H1 (cell line): Measurements from ENCODE around the gene FARS2. TPM values are rescaled to one million over a fixed set of nuclear protein-coding genes. Genes with fewer than 3 reads are reported as not detected.

ENCODE experiments used
- CTCF ChIA-PET: fragments of 300-600 bp; sonication (Branson Sonifier 250); formaldehyde crosslinking; loops from one replicate; lab custom pipeline; 2021; ENCODE audit not compliant: partially characterized antibody; lab: Charles Lee
- POLR2A ChIA-PET: fragments of 300-600 bp; sonication (Branson Sonifier 250); formaldehyde crosslinking; loops from one replicate; lab custom pipeline; 2021; ENCODE audit warnings: inconsistent platforms; ENCODE audit not compliant: partially characterized antibody; lab: Charles Lee
- DNase-seq, 2 experiments: peaks; one replicate each; pipeline versions ENCODE4 v3.0.0 to v3.0.0-alpha.2; 2010 to 2022; ENCODE audit warnings: low spot score in 2 of 2, low read depth in 1 of 2, mixed read lengths in 1 of 2
- FAIRE-seq: peaks from 2 replicates; lab custom pipeline; 2011; peaks lifted over from hg19 to GRCh38; lab: Jason Lieb, UNC
- H2AFZ ChIP-seq: 2 replicates; pipeline ENCODE4 v1.8.1; 2012; ENCODE audit warnings: low read length, inconsistent platforms
- H2AK5ac ChIP-seq: 2 replicates; pipeline ENCODE4 v1.6.1; 2013; ENCODE audit warnings: low read depth, low read length
- H2BK120ac ChIP-seq: replicated peaks from 2 replicates; pipeline ENCODE3; 2013; ENCODE audit warnings: low read depth, low read length, inconsistent platforms
- H2BK12ac ChIP-seq: 2 replicates; pipeline ENCODE4 v1.6.1; 2013; ENCODE audit warnings: low read depth, low read length
- H2BK15ac ChIP-seq: 2 replicates; pipeline ENCODE4 v1.6.1; 2013; ENCODE audit warnings: low read length
- H2BK20ac ChIP-seq: 2 replicates; pipeline ENCODE4 v1.6.1; 2013; ENCODE audit warnings: low read length
- H2BK5ac ChIP-seq: 2 replicates; pipeline ENCODE4 v1.6.1; 2013; ENCODE audit warnings: low read depth, low read length
- H3K14ac ChIP-seq: 2 replicates; pipeline ENCODE4 v1.6.1; 2013; ENCODE audit warnings: inconsistent platforms; ENCODE audit not compliant: insufficient read length
- H3K18ac ChIP-seq: 2 replicates; pipeline ENCODE4 v1.6.1; 2013; ENCODE audit warnings: low read length; ENCODE audit errors: extremely low read depth
- H3K23ac ChIP-seq: 2 replicates; pipeline ENCODE4 v1.6.1; 2013; ENCODE audit warnings: inconsistent platforms; ENCODE audit not compliant: insufficient read length
- H3K23me2 ChIP-seq: 2 replicates; pipeline ENCODE4 v1.6.1; 2013; ENCODE audit warnings: low read depth, low read length
- H3K27ac ChIP-seq: 2 replicates; pipeline ENCODE4 v1.6.1; 2011; ENCODE audit warnings: low read depth, low read length, inconsistent platforms
- H3K27me3 ChIP-seq, 4 experiments: replicated peaks in 1 of 4; 1 replicate in 1 of 4; 2 replicates in 3 of 4; pipeline versions ENCODE4 v1.6.1 to v1.8.1; 2011 to 2013; ENCODE audit warnings: low read length in 3 of 4, mild to moderate bottlenecking in 3 of 4, inconsistent platforms in 2 of 4, mixed read lengths in 2 of 4, moderate library complexity in 1 of 4; ENCODE audit not compliant: control insufficient read depth in 3 of 4, insufficient read depth in 3 of 4; ENCODE audit errors: extremely low read depth in 1 of 4
- H3K36me3 ChIP-seq, 4 experiments: 2 replicates each; pipeline versions ENCODE4 v1.6.1 to v1.8.1; 2011 to 2013; ENCODE audit warnings: mild to moderate bottlenecking in 4 of 4, low read length in 3 of 4, moderate library complexity in 2 of 4, control low read depth in 1 of 4, inconsistent platforms in 1 of 4; ENCODE audit not compliant: insufficient read depth in 4 of 4, control insufficient read depth in 2 of 4
- H3K4ac ChIP-seq: replicated peaks from 2 replicates; pipeline ENCODE3; 2013; ENCODE audit warnings: low read length, low read depth, mixed read lengths, inconsistent platforms; ENCODE audit not compliant: insufficient read length
- H3K4me1 ChIP-seq, 4 experiments: replicated peaks in 1 of 4; 1 replicate in 1 of 4; 2 replicates in 3 of 4; pipeline versions ENCODE4 v1.6.1 to v1.8.1; 2011 to 2013; ENCODE audit warnings: low read length in 3 of 4, inconsistent platforms in 2 of 4, mixed read lengths in 1 of 4; ENCODE audit not compliant: insufficient read depth in 4 of 4, control insufficient read depth in 3 of 4
- H3K4me2 ChIP-seq, 2 experiments: 2 replicates each; pipeline versions ENCODE4 v1.6.1 to v1.8.1; 2011 to 2013; ENCODE audit warnings: low read depth in 2 of 2, low read length in 2 of 2, control low read depth in 1 of 2, inconsistent platforms in 1 of 2, mild to moderate bottlenecking in 1 of 2; ENCODE audit not compliant: insufficient read depth in 1 of 2
- H3K4me3 ChIP-seq, 4 experiments: fragments of 200-600, 300-600 bp in 1 of 4; sonication (generic), shearing (Covaris generic), sonication (Bioruptor Twin) in 1 of 4; 2 replicates each; pipeline versions ENCODE4 v1.5.1 to v1.8.1; 2011 to 2016; ENCODE audit warnings: low read length in 4 of 4, low read depth in 3 of 4, control low read depth in 2 of 4, inconsistent platforms in 2 of 4, mild to moderate bottlenecking in 2 of 4, mixed read lengths in 1 of 4, moderate library complexity in 1 of 4; ENCODE audit not compliant: insufficient read depth in 2 of 4; ENCODE audit errors: extremely low read depth in 1 of 4
- H3K56ac ChIP-seq: replicated peaks from 2 replicates; pipeline ENCODE3; 2013; ENCODE audit warnings: low read depth, mild to moderate bottlenecking, mixed read lengths, low read length, inconsistent platforms; ENCODE audit not compliant: insufficient read length
- H3K79me1 ChIP-seq: 2 replicates; pipeline ENCODE4 v1.6.1; 2013; ENCODE audit warnings: low read depth, low read length, control low read depth
- H3K79me2 ChIP-seq, 2 experiments: 2 replicates each; pipeline versions ENCODE4 v1.6.1 to v1.8.1; 2012 to 2013; ENCODE audit warnings: low read length in 2 of 2, mild to moderate bottlenecking in 2 of 2, inconsistent platforms in 1 of 2; ENCODE audit not compliant: insufficient read depth in 2 of 2, control insufficient read depth in 1 of 2
- H3K9ac ChIP-seq, 4 experiments: replicated peaks in 1 of 4; 1 replicate in 1 of 4; 2 replicates in 3 of 4; pipeline versions ENCODE4 v1.6.1 to v1.8.1; 2011 to 2013; ENCODE audit warnings: low read depth in 3 of 4, low read length in 3 of 4, control low read depth in 2 of 4, mild to moderate bottlenecking in 2 of 4, moderate library complexity in 2 of 4, inconsistent platforms in 1 of 4; ENCODE audit errors: extremely low read depth in 1 of 4
- H3K9me3 ChIP-seq, 2 experiments: 2 replicates each; pipeline versions ENCODE4 v1.6.1 to v1.8.1; 2012 to 2013; ENCODE audit warnings: mild to moderate bottlenecking in 2 of 2, moderate library complexity in 2 of 2, control low read depth in 1 of 2, inconsistent platforms in 1 of 2, low read depth in 1 of 2, low read length in 1 of 2, mixed read lengths in 1 of 2; ENCODE audit not compliant: insufficient read depth in 2 of 2
- H4K20me1 ChIP-seq, 2 experiments: replicated peaks in 1 of 2; 2 replicates each; pipeline versions ENCODE3 to v1.8.1; 2011 to 2013; ENCODE audit warnings: inconsistent platforms in 2 of 2, low read length in 2 of 2, mild to moderate bottlenecking in 1 of 2; ENCODE audit not compliant: insufficient read depth in 2 of 2, control insufficient read depth in 1 of 2
- H4K5ac ChIP-seq: 2 replicates; pipeline ENCODE4 v1.6.1; 2013; ENCODE audit warnings: low read length, low read depth, mixed read lengths, inconsistent platforms; ENCODE audit not compliant: insufficient read length
- H4K8ac ChIP-seq: 2 replicates; pipeline ENCODE4 v1.8.0; 2013; ENCODE audit warnings: mild to moderate bottlenecking, moderate library complexity, low read length, inconsistent platforms; ENCODE audit not compliant: insufficient read depth; ENCODE audit errors: extremely low read depth
- H4K91ac ChIP-seq: replicated peaks from 2 replicates; pipeline ENCODE3; 2013; ENCODE audit warnings: low read length, mixed read lengths, inconsistent platforms; ENCODE audit not compliant: insufficient read length
- FOSL1 ChIP-seq: IDR thresholded peaks from 2 replicates; pipeline ENCODE4 v1.6.1; 2011; ENCODE audit warnings: mild to moderate bottlenecking, low read depth, low read length, moderate library complexity; ENCODE audit not compliant: insufficient read depth
- KDM4A ChIP-seq: IDR thresholded peaks from one replicate; pipeline ENCODE4 v1.7.1; 2012; ENCODE audit warnings: low read depth, mild to moderate bottlenecking, moderate library complexity, low read length, inconsistent platforms; ENCODE audit not compliant: severe bottlenecking
- RXRA ChIP-seq: IDR thresholded peaks from 2 replicates; pipeline ENCODE4 v1.6.1; 2011; ENCODE audit warnings: low read depth, mild to moderate bottlenecking, low read length, moderate library complexity; ENCODE audit not compliant: insufficient read depth
- WGBS, 2 experiments: shearing (Covaris generic) in 1 of 2; methylation state at CpG; one replicate each; pipeline versions ENCODE4 v1.1.6 to v1.1.7; 2013 to 2015; ENCODE audit warnings: low lambda C conversion rate in 2 of 2, mixed read lengths in 2 of 2, inconsistent platforms in 1 of 2, low coverage in 1 of 2, missing lambda C conversion rate in 1 of 2; ENCODE audit not compliant: insufficient replicate concordance in 2 of 2, insufficient coverage in 1 of 2, insufficient read length in 1 of 2; ENCODE audit errors: extremely low coverage in 1 of 2, missing lambda C conversion rate in 1 of 2; 5-methylcytosine and 5-hydroxymethylcytosine counted together
- polyA plus RNA-seq, 7 experiments: library from polyadenylated mRNA; depleted of rRNA in 3 of 7; stranded (reverse) in 5 of 7; unstranded in 2 of 7; fragments of >200 nt in 5 of 7; fragments of 200-250 nt in 2 of 7; gene quantifications; 1 replicate in 5 of 7; 2 replicates in 1 of 7; 4 replicates in 1 of 7; pipeline versions ENCODE4 v1.2.1 to v1.2.3, GENCODE V29; 2011 to 2013; ENCODE audit warnings: missing spikeins in 2 of 7, mixed read lengths in 2 of 7
- total RNA-seq: library from RNA; stranded (reverse); fragmentation: NEBNext Ultra II Directional; extraction: Animal tissue kit (Norgen Biotek cat#: 25700); gene quantifications from 2 replicates; pipeline ENCODE4 v1.2.1, GENCODE V29; 2021

Gene FARS2
- total and polyA plus RNA-seq, 2 of the 8 experiments (the other 6 are each of a cell fraction or from before 2014, with no cell fraction given): 11.7 to 14.4 TPM

DNA sequence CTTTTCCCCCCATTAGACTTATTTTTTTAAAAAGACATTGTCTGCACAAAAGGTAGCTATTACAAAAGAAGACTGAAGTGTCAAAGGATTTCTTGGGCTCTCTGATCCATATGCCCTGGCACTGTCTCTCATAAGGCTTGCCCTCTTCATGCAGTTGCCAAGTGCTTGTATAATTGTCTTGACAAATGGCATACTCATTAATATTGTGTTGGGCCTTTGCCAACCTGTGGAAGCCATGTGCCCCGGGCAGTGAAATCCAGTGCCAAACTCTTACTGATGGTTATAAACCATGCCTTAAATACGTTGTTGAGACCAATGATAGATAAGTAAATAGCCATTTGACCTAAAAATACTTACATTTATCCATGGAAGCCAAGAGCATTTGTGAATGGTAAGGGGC is 98.1 kb downstream of the FARS2 start:
- no peak overlapping the region for H3K4ac ChIP-seq
- no peak overlapping the region for H2BK5ac ChIP-seq
- H2BK20ac ChIP-seq: no peak overlapping the region
- H3K36me3 ChIP-seq: no peaks in the 10 kb centered on the region
- no peak overlapping the region for H2BK15ac ChIP-seq
- H3K4me1 ChIP-seq: no peaks in the 10 kb centered on the region
- peaks cover 0 to 3% of the 10 kb centered on the region in 2 experiments for H4K20me1 ChIP-seq
- no peak overlapping the region for H2BK120ac ChIP-seq
- H3K79me2 ChIP-seq: no peaks in the 10 kb centered on the region
- H3K23me2 ChIP-seq: no peaks in the 10 kb centered on the region
- no peak overlapping the region for H2BK12ac ChIP-seq
- no peak overlapping the region for H4K8ac ChIP-seq
- 98% methylated on average over 2 of the region's 2 CpGs; no CpG with 5 or more reads in 1 of the 2 experiments for WGBS, 2 experiments
- H3K27ac ChIP-seq: no peak overlapping the region
- H3K56ac ChIP-seq: no peak overlapping the region
- H3K18ac ChIP-seq: no peak overlapping the region
- H4K91ac ChIP-seq: no peak overlapping the region
- H3K4me2 ChIP-seq: no peak overlapping the region
- no peaks in the 10 kb centered on the region for H3K79me1 ChIP-seq
- CTCF ChIA-PET: interaction anchor here (0.6 to 1.0 kb wide), 3 partner anchors 20 to 281 kb away, joined by 3 to 4 read pairs (median 3); no protein-coding TSS in a partner anchor
- POLR2A ChIA-PET: no interaction called here
- no peak overlapping the region for H3K14ac ChIP-seq
- H4K5ac ChIP-seq: no peak overlapping the region
- H3K27me3 ChIP-seq: no peaks in the 10 kb centered on the region
- FAIRE-seq (no peak), DNase-seq (no peak)
- no peak overlapping the region for H3K9ac ChIP-seq
- no peaks in the 10 kb centered on the region for H3K9me3 ChIP-seq
- no peak overlapping the region for H3K4me3 ChIP-seq
- no peak overlapping the region for H2AFZ ChIP-seq
- TF ChIP-seq RXRA (no peak), KDM4A (no peak), FOSL1 (no peak)
- H2AK5ac ChIP-seq: no peak overlapping the region
- no peak overlapping the region for H3K23ac ChIP-seq
